Ovary (tissue), 3 donors: ENCODE results near the gene FYN.

Experiments used
- CTCF ChIP-seq, 3 donors: fragments of 450-650 bp in 2 of 3; fragments of 200-600 bp in 1 of 3; IDR thresholded peaks; one replicate each; pipeline versions ENCODE4 v1.5.1 to v1.8.0; 2016 to 2022; ENCODE audit warnings: antibody characterized with exemption in 3 of 3, mild to moderate bottlenecking in 1 of 3
- POLR2A ChIP-seq: fragments of 450-650 bp; IDR thresholded peaks from one replicate; pipeline ENCODE4 v1.6.1; 2017; ENCODE audit warnings: antibody characterized with exemption, mild to moderate bottlenecking, moderate library complexity
- donor health status: DM: no; HTN: no; CAD: no.

DNA sequence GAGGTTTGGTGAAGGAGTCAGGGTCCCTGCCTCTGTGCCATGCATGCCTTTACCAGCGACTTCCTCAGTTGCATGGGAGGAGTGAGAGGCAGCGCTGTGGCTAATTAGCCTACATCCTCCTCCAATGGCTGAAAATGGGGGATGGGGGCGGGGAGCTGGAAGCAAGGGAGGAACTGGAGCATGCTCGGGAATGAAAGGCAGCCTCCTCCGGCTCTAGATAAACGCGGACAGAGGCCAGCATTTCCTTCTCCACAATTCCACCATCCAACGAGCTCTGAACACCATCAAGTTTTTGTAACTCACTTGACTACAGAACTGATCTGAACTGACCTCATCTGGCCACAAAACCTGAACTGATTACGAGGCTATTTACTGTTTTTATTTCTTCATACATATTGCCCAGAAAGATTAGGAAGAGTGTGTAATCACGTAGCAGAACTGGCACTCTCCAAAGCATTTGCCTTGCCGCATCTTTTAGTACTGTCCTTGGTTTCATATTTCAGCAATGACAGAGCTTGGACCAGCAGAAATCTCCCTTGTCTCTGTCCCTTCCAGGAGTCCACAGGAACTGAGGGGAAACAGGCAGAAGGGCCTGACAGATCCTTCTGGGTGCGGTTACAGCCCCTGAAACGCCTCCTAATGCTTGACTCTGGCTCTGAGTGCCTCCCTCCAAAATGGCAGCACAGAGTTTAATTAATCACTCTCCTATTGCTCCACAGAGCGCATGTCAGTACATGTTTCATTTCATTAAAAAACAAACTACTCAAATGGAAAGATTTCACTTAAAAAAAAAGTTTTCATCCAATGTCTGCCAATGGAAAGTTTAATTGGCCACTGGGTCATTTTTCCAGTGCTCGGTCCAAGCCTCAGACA, 209.3 kb downstream of the FYN start:
- TF ChIP-seq CTCF (IDR thresholded peaks at IDR 0.05) (no peak), POLR2A (no peak)
